Neural crest cell (in vitro differentiated cells): ENCODE measurements around the gene ANTXR2. TPM values are rescaled to one million over a fixed set of nuclear protein-coding genes. Genes with fewer than 3 reads are reported as not detected.

Experiments used
- DNase-seq: peaks from one replicate; pipeline ENCODE4 v3.0.0; 2021; ENCODE audit warnings: low read depth, mixed read lengths, low spot score
- H3K27ac Mint-ChIP-seq: one replicate; pipeline ENCODE4 v1.8.0; 2021; ENCODE audit warnings: mild to moderate bottlenecking, mixed read lengths; ENCODE audit not compliant: unreplicated experiment
- H3K27me3 Mint-ChIP-seq: 2 replicates; pipeline ENCODE4 v1.8.0; 2021; ENCODE audit warnings: low read depth, mild to moderate bottlenecking, mixed read lengths
- H3K36me3 Mint-ChIP-seq: 2 replicates; pipeline ENCODE4 v1.8.0; 2021; ENCODE audit warnings: low read depth, mild to moderate bottlenecking, mixed read lengths
- H3K4me1 Mint-ChIP-seq: 2 replicates; pipeline ENCODE4 v1.8.0; 2021; ENCODE audit warnings: mixed read lengths
- H3K4me3 Mint-ChIP-seq: one replicate; pipeline ENCODE4 v1.8.0; 2021; ENCODE audit warnings: mild to moderate bottlenecking, mixed read lengths
- H3K9me3 Mint-ChIP-seq: 2 replicates; pipeline ENCODE4 v1.8.0; 2021; ENCODE audit warnings: mixed read lengths
- CTCF ChIP-seq: fragments of 200-600 bp; sonication (generic); conservative IDR thresholded peaks from 2 replicates; pipeline ENCODE4 v1.5.0; 2021; ENCODE audit warnings: antibody characterized with exemption, mild to moderate bottlenecking
- total RNA-seq: library from RNA; stranded (reverse); gene quantifications from 2 replicates; pipeline ENCODE4 v1.2.1, GENCODE V29; 2021

ANTXR2 gene
- total RNA-seq, 1 donor from 2014 or later: 36.7 TPM

- H3K4me3 Mint-ChIP-seq: no peak overlapping the region
- H3K27ac Mint-ChIP-seq: no peak overlapping the region
- no peaks in the 10 kb centered on the region for H3K27me3 Mint-ChIP-seq
- no peak for DNase-seq
- no peak for TF ChIP-seq CTCF
- peaks cover 9% of the 10 kb centered on the region for H3K9me3 Mint-ChIP-seq
- H3K4me1 Mint-ChIP-seq: peaks cover 15% of the 10 kb centered on the region
- no peaks in the 10 kb centered on the region for H3K36me3 Mint-ChIP-seq
These were observed 3.7 kb upstream of the ANTXR2 start for GRCh38 chr4:80076681-80077080.

GRCh38 chr4:80075995-80076675, 3.1 kb upstream of the ANTXR2 start:
- no peaks in the 10 kb centered on the region for H3K36me3 Mint-ChIP-seq
- H3K27ac Mint-ChIP-seq: no peak overlapping the region
- H3K27me3 Mint-ChIP-seq: no peaks in the 10 kb centered on the region
- H3K4me1 Mint-ChIP-seq: peaks cover 20% of the 10 kb centered on the region
- TF ChIP-seq CTCF: no peak
- no peak for DNase-seq
- H3K9me3 Mint-ChIP-seq: peaks cover 5% of the 10 kb centered on the region
- no peak overlapping the region for H3K4me3 Mint-ChIP-seq

GRCh38 chr4:80074651-80075050, 1.6 kb upstream of the ANTXR2 start:
- H3K36me3 Mint-ChIP-seq: peaks cover 2% of the 10 kb centered on the region

GRCh38 chr4:80074069-80074468, 1.0 kb upstream of the ANTXR2 start:
- Mint-ChIP-seq H3K27me3 (no peaks in the 10 kb centered on the region), H3K4me1 (peaks cover 24% of the 10 kb centered on the region), H3K27ac (no peak overlapping the region), H3K36me3 (peaks cover 2% of the 10 kb centered on the region), H3K9me3 (no peaks in the 10 kb centered on the region), H3K4me3 (peak overlapping the region; percentile 50)
- no peak for TF ChIP-seq CTCF
- no peak for DNase-seq

More at GRCh38 chr4:80074651-80075050, 1.6 kb upstream of the ANTXR2 start:
- Mint-ChIP-seq H3K27ac (no peak overlapping the region), H3K4me1 (peaks cover 24% of the 10 kb centered on the region), H3K27me3 (no peaks in the 10 kb centered on the region), H3K4me3 (no peak overlapping the region), H3K9me3 (no peaks in the 10 kb centered on the region)
- TF ChIP-seq CTCF: no peak
- no peak for DNase-seq

GRCh38 chr4:80073473-80074008, 512 bp upstream of the ANTXR2 start:
- H3K4me1 Mint-ChIP-seq: peaks cover 24% of the 10 kb centered on the region
- no peaks in the 10 kb centered on the region for H3K9me3 Mint-ChIP-seq
- no peaks in the 10 kb centered on the region for H3K27me3 Mint-ChIP-seq
- peak overlapping the region; percentile 96 for H3K4me3 Mint-ChIP-seq
- no peak for TF ChIP-seq CTCF
- peak overlapping the region; percentile 93 for H3K27ac Mint-ChIP-seq
- DNase-seq: no peak
- peaks cover 2% of the 10 kb centered on the region for H3K36me3 Mint-ChIP-seq
